Effector memory CD4-positive, alpha-beta T cell (primary cell): ENCODE results near the gene ADGRF4.

ENCODE experiments used
- DNase-seq, 3 donors: peaks; one replicate each; pipeline ENCODE4 v3.0.0-alpha.2; 2020
- H3K27ac ChIP-seq: 2 replicates; pipeline ENCODE4 v1.7.0; 2013; ENCODE audit warnings: mild to moderate bottlenecking, low read length, moderate library complexity; ENCODE audit not compliant: insufficient read depth, poor library complexity, severe bottlenecking
- H3K27me3 ChIP-seq: replicated peaks from 2 replicates; pipeline ENCODE4 v1.7.0; 2013; ENCODE audit warnings: mild to moderate bottlenecking, low read length; ENCODE audit not compliant: insufficient read depth, control insufficient read depth, poor library complexity, severe bottlenecking
- H3K36me3 ChIP-seq: 2 replicates; pipeline ENCODE4 v1.7.0; 2013; ENCODE audit warnings: mild to moderate bottlenecking, low read length, moderate library complexity; ENCODE audit not compliant: control insufficient read depth, insufficient read depth
- H3K4me1 ChIP-seq: 2 replicates; pipeline ENCODE4 v1.7.0; 2013; ENCODE audit warnings: low read length, mild to moderate bottlenecking; ENCODE audit not compliant: control insufficient read depth, insufficient read depth, poor library complexity, severe bottlenecking
- H3K4me3 ChIP-seq: 2 replicates; pipeline ENCODE4 v1.7.0; 2013; ENCODE audit warnings: low read length, low read depth, mild to moderate bottlenecking; ENCODE audit not compliant: insufficient read depth, poor library complexity, severe bottlenecking
- H3K9me3 ChIP-seq: 2 replicates; pipeline ENCODE4 v1.7.0; 2013; ENCODE audit warnings: mild to moderate bottlenecking, low read length, moderate library complexity; ENCODE audit not compliant: control insufficient read depth
- total RNA-seq, 3 donors: gene quantifications; one replicate each; lab custom pipeline; 2026; lab: John Stamatoyannopoulos, UW

ADGRF4 gene, protein sequence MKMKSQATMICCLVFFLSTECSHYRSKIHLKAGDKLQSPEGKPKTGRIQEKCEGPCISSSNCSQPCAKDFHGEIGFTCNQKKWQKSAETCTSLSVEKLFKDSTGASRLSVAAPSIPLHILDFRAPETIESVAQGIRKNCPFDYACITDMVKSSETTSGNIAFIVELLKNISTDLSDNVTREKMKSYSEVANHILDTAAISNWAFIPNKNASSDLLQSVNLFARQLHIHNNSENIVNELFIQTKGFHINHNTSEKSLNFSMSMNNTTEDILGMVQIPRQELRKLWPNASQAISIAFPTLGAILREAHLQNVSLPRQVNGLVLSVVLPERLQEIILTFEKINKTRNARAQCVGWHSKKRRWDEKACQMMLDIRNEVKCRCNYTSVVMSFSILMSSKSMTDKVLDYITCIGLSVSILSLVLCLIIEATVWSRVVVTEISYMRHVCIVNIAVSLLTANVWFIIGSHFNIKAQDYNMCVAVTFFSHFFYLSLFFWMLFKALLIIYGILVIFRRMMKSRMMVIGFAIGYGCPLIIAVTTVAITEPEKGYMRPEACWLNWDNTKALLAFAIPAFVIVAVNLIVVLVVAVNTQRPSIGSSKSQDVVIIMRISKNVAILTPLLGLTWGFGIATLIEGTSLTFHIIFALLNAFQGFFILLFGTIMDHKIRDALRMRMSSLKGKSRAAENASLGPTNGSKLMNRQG
- total RNA-seq = 0 reads per million in 3 donors

DNA sequence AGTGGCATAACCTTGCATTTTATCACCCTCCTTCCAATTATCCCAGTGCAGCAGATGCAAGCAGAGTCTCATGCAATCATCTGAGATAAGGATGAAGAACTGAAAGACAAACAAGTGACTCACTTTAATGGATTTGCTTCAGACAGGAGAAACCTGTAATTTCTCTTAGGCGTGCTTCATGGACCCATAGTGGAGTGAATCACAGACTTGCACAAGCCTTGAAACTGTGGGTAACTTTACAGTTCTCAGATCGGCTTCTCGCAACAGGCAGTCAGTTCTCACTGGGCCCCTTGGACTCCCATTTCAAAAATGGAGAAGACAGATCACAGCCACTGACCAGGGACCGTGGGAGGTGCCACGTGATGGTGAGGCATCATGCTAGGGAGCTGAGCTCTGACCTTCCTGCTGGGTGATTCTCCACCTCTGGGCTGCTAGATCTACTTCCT lies at the start of gene ADGRF4:
ADGRF4 (plus strand) TSS at position 239 of the 446 bp plus-strand sequence. CDS start 8,666 bp downstream, outside the sequence.
- no peak within 1 kb of the TSS for H3K4me3 ChIP-seq
- H3K36me3 ChIP-seq = no peaks in the 10 kb centered on the region
- no peak within 1 kb of the TSS for H3K27ac ChIP-seq
- H3K4me1 ChIP-seq = no peaks in the 10 kb centered on the region
- DNase-seq = no peak
- H3K27me3 ChIP-seq = no peaks in the 10 kb centered on the region
- no peaks in the 10 kb centered on the region for H3K9me3 ChIP-seq

DNA sequence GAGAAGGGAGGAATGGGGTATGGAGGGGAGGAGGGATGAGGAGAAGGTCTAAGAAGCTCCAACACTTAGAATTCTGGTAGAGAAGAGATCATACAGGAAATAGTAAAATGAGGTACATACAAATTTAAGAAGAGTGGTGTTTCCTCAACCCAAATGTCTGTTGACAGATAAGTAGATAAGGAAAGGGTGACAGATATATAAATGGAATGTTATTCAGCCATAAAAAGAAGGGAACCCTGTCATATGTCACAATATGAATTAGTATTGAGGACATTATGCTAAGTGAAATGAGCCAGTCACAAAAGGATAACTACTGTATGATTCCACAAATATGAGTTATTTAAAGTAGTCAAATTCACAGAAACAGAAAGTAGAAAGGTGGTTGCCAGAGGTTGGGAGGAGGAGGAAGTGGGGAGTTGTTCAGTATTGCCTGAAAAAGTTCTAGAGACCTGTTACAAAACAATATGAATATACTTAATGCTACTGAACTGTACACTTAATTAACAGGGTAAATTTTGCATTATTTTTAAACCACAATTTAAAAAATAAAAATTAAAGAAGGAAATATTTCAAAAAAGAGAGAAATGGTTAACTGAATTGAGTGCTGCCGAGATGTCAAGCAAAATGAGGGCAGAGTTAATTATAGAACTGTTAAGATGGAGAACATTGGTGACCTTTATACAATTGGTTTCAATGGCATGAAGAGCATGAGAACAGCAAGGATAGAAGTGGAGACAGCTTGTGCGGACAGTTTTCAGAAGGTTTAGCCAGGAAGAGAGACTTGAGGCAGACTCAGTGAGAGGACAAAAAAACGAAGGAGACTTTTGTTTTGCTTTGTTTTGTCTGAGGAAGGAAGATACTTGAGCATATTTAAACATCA lies 47.6 kb upstream of the ADGRF4 start:
- Histone ChIP-seq H3K36me3 (no peaks in the 10 kb centered on the region), H3K27ac (no peak overlapping the region), H3K27me3 (no peaks in the 10 kb centered on the region), H3K4me3 (no peak overlapping the region), H3K4me1 (no peaks in the 10 kb centered on the region), H3K9me3 (no peaks in the 10 kb centered on the region)
- no peak for DNase-seq

DNA sequence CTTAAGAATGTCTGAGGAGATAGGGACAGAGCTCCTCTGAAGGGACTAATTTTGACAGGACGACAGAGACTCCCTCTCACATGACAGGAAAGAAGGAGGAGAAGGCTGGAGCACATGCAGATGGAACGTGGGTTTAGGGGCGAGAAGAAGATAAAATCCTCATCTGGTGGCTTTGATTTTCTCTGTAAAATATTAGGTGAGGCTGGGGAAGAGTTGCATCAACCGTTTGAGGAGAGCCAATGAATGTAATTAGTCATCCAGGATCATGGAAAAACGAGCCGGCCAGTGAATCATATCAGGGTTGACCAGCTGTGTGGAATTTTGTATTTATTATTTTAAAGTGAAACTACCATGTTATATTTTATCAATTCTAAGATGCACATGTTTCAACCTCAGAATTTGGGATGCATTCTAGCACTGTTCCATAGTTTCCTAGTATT lies 46.9 kb upstream of the ADGRF4 start:
- Histone ChIP-seq H3K9me3 (no peaks in the 10 kb centered on the region), H3K27me3 (no peaks in the 10 kb centered on the region), H3K36me3 (no peaks in the 10 kb centered on the region), H3K27ac (no peak overlapping the region), H3K4me1 (no peaks in the 10 kb centered on the region), H3K4me3 (no peak overlapping the region)
- no peak for DNase-seq

DNA sequence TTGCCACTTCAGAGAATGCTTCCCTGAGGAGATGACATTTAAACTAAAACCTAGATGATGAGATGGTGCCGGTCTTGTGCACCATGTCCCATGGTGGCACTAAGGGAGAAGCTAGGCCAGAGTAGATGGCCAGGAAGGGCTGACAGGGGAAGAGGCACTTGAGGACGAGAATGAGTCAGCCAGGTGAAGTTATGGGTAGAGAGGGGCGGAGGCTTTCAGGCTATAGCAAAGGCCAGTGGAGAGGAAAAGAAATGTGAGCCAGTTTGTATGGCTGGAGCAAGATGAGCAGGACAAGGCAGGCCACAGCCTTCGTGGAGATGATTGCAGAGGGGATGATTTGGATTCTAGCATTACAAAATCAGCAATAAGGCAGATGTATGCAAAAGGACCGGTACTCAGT lies 44.7 kb upstream of the ADGRF4 start:
- H3K4me1 ChIP-seq = no peaks in the 10 kb centered on the region
- H3K4me3 ChIP-seq = no peak overlapping the region
- no peak for DNase-seq
- H3K27me3 ChIP-seq = no peaks in the 10 kb centered on the region
- no peaks in the 10 kb centered on the region for H3K9me3 ChIP-seq
- no peak overlapping the region for H3K27ac ChIP-seq
- H3K36me3 ChIP-seq = no peaks in the 10 kb centered on the region

DNA sequence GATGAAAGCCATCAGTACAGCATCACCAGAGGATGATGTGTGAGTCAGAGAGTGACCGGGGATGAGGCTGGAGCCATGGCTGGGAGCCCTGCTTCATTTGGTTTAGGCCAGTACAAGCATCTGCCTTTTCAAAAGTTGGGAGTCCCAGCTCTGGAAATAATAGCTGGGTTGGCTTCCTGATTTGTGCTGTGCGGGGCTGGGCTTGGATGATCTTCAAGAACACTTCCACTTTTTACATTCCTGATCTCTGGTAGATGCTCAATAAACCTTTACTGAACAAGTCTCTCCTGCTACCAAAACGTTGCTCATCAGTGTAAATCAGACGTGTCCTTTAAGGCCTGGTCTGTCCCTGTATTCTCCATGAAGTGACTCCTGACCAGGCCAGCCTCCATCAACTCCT lies 44.1 kb upstream of the ADGRF4 start:
- Histone ChIP-seq H3K27me3 (no peaks in the 10 kb centered on the region), H3K27ac (no peak overlapping the region), H3K4me3 (no peak overlapping the region), H3K4me1 (no peaks in the 10 kb centered on the region), H3K36me3 (no peaks in the 10 kb centered on the region), H3K9me3 (no peaks in the 10 kb centered on the region)
- DNase-seq = no peak

DNA sequence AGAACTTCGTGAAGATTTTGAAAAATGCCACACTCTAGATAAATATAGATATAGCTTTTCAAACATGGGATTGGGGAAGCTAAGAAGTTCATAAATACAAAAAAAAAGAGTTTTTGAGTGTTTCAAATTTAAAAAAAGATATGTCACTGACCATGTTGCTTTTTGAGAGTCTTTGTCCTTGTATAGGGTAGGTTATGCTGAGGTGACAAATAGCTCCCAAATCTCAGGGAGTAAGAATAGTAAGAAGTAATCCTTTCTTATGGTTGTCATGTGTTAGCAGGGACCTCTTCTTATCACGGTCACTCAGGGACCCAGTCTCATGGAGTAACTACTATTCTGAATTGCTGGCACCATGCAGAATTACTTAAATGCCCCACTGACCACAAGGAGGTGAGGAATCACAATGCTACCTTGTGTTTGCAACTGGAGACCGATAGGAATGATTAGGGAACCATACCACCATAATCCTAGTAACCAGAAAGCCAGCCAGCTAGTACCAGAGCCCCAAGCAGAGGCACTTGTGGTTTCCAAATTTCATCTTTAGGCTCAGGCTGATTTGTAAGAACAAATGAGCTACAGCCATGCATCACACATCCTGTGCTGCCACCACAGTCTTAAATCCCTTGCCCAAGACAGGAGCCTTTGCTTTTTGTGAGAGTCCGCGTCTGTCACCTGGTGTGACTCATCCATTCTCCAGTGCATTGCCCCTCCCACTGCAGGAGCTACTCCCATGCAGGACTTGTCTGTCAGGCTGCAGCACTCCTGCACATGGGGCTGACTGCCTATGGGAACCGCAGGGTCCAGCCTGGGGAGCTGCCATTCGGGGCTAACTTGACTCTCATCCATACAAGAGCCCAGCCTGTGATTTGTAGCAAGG lies 42.4 kb upstream of the ADGRF4 start:
- no peaks in the 10 kb centered on the region for H3K4me1 ChIP-seq
- H3K4me3 ChIP-seq = no peak overlapping the region
- H3K9me3 ChIP-seq = no peaks in the 10 kb centered on the region
- no peak overlapping the region for H3K27ac ChIP-seq
- DNase-seq = no peak
- no peaks in the 10 kb centered on the region for H3K27me3 ChIP-seq
- no peaks in the 10 kb centered on the region for H3K36me3 ChIP-seq

DNA sequence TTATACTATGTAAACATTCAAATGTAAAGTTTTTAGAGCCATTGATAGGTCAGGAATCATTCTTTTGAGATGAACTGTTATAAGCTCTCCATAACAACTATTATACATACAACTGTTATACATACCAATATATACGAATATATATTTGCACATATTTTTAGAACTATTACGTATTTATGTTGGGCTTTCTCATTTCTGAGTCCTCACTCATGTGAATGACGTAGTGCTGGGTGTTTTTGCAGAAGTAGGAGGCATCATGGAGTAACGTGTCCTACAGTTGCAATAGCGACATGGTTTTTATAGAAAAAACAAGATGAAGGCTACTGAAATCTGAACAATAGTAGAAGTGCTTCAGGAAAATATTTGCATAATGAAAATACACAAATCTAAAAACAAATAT lies 36.4 kb upstream of the ADGRF4 start:
- H3K9me3 ChIP-seq = no peaks in the 10 kb centered on the region
- H3K27me3 ChIP-seq = no peaks in the 10 kb centered on the region
- H3K27ac ChIP-seq = no peak overlapping the region
- no peaks in the 10 kb centered on the region for H3K36me3 ChIP-seq
- DNase-seq = no peak
- no peak overlapping the region for H3K4me3 ChIP-seq
- H3K4me1 ChIP-seq = no peaks in the 10 kb centered on the region

DNA sequence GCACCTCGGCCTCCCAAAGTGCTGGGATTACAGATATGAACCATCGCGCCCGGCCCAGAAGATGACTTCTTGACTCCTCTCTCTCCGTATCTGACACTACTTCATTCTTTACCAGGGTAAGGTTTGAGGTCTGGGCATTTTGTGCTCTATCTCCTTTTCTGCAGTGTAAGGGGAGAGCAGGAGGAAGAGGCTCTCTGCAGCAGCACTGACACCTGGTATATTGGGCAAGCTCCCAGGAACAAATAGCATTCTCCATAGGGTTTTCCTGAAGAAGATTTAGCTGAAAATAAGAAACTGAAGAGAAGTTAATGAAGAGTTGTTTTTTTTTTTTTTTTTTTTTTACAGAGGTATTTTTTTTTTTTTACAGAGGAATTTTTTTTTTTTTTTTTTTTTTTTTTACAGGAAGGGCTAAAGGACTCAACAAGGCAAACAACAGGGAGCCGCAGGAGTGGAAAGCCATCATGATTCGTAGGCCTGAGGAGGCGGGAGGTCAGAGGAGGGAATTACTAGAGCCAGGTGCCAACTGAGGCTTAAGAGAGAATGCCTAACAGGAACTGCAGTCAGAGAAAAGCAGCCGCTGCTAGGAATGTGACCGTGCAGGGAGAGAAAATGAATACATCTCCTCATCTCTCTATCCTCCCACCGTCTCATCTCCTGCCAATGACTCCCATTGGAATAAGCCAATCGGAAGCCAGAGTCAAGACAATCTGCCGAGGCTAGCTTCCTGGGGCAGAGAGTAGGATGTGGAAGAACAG lies 34.7 kb upstream of the ADGRF4 start:
- no peaks in the 10 kb centered on the region for H3K36me3 ChIP-seq
- H3K27ac ChIP-seq = no peak overlapping the region
- no peaks in the 10 kb centered on the region for H3K27me3 ChIP-seq
- DNase-seq = no peak
- H3K4me3 ChIP-seq = no peak overlapping the region
- H3K9me3 ChIP-seq = no peaks in the 10 kb centered on the region
- no peaks in the 10 kb centered on the region for H3K4me1 ChIP-seq

DNA sequence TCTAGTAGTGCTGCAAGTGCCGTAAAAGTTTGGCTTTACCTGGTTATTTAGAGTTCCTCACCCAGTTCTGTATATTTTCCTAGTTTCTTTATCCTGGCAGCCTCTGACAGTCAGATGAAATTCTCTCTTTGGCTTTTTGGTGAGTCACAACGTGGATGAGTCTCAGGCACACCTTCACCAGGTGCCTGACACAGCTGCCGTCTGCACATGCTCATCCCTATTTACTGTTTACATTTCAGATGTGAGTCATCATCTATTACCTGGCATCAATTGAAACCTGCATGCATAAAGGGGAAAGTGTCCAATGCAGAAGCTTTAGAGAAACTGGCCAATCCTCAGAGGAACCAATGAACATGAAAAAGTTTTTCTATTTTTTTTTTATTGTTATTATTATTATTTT lies 33.3 kb upstream of the ADGRF4 start:
- Histone ChIP-seq H3K4me3 (no peak overlapping the region), H3K4me1 (no peaks in the 10 kb centered on the region), H3K27ac (no peak overlapping the region), H3K9me3 (no peaks in the 10 kb centered on the region), H3K36me3 (no peaks in the 10 kb centered on the region), H3K27me3 (no peaks in the 10 kb centered on the region)
- no peak for DNase-seq
